IMR-90 (cell line): Measurements from ENCODE around the gene MMAB. TPM values are rescaled to one million over a fixed set of nuclear protein-coding genes. Genes with fewer than 3 reads are reported as not detected.

ENCODE experiments used
- ATAC-seq: fragments of 200-7000 bp; cut with Tn5 transposase; 2 replicates; pipeline ENCODE4 v1.9.1; 2020; ENCODE audit warnings: low read depth, mild to moderate bottlenecking, moderate library complexity
- BruUV-seq: library from RNA; stranded (reverse); fragments of 400-500 nt; replicated peaks from 2 replicates; lab custom pipeline; 2021; lab: Mats Ljungman, UMichigan
- CTCF ChIA-PET: fragments of 300-600 bp; formaldehyde crosslinking; extraction: SDS; loops from one replicate; lab custom pipeline; 2021; ENCODE audit warnings: antibody characterized with exemption; lab: Yijun Ruan, JAX
- POLR2A ChIA-PET: fragments of 300-600 bp; sonication (Branson Sonifier 250); formaldehyde crosslinking; loops from one replicate; lab custom pipeline; 2022; ENCODE audit warnings: antibody characterized with exemption; ENCODE audit not compliant: unreplicated experiment; lab: Charles Lee
- DNase-seq: peaks from one replicate; pipeline ENCODE4 v3.0.0; 2013
- H2AFZ ChIP-seq: replicated peaks from 2 replicates; pipeline ENCODE3; 2013; ENCODE audit warnings: low read length, mild to moderate bottlenecking; ENCODE audit not compliant: poor library complexity
- H2AK5ac ChIP-seq: 2 replicates; pipeline ENCODE4 v1.6.1; 2013; ENCODE audit warnings: low read depth, low read length, inconsistent platforms
- H2AK9ac ChIP-seq: replicated peaks from 2 replicates; pipeline ENCODE3; 2013; ENCODE audit warnings: mild to moderate bottlenecking, low read depth, low read length, moderate library complexity; ENCODE audit not compliant: poor library complexity
- H2BK120ac ChIP-seq: 2 replicates; pipeline ENCODE4 v1.6.1; 2013; ENCODE audit warnings: low read depth, low read length, inconsistent platforms
- H2BK15ac ChIP-seq: 3 replicates; pipeline ENCODE4 v1.6.1; 2013; ENCODE audit warnings: low read depth, low read length, inconsistent platforms
- H2BK20ac ChIP-seq: 2 replicates; pipeline ENCODE4 v1.6.1; 2013; ENCODE audit warnings: low read depth, mild to moderate bottlenecking, inconsistent platforms, low read length, moderate library complexity
- H2BK5ac ChIP-seq: 2 replicates; pipeline ENCODE4 v1.6.1; 2013; ENCODE audit warnings: mild to moderate bottlenecking, low read depth, low read length, inconsistent platforms; ENCODE audit not compliant: poor library complexity, severe bottlenecking
- H3K14ac ChIP-seq: replicated peaks from 2 replicates; pipeline ENCODE4 v1.6.1; 2013; ENCODE audit warnings: low read depth, low read length, inconsistent platforms
- H3K18ac ChIP-seq: 2 replicates; pipeline ENCODE4 v1.6.1; 2013; ENCODE audit warnings: low read depth, low read length, control low read depth
- H3K23ac ChIP-seq: 2 replicates; pipeline ENCODE4 v1.6.1; 2013; ENCODE audit warnings: low read depth, low read length, inconsistent platforms
- H3K27ac ChIP-seq: 2 replicates; pipeline ENCODE4 v1.5.1; 2013; ENCODE audit warnings: mild to moderate bottlenecking, control low read depth, low read length; ENCODE audit not compliant: insufficient read depth
- H3K27me3 ChIP-seq: 2 replicates; pipeline ENCODE4 v1.6.1; 2013; ENCODE audit warnings: low read length; ENCODE audit not compliant: control insufficient read depth, insufficient read depth
- H3K36me3 ChIP-seq: 2 replicates; pipeline ENCODE4 v1.6.1; 2013; ENCODE audit warnings: low read length, mixed read lengths; ENCODE audit not compliant: control insufficient read depth, insufficient read depth
- H3K4ac ChIP-seq: 2 replicates; pipeline ENCODE4 v1.6.1; 2013; ENCODE audit warnings: low read depth, low read length, inconsistent platforms
- H3K4me1 ChIP-seq: 2 replicates; pipeline ENCODE4 v1.6.1; 2013; ENCODE audit warnings: low read length, mixed read lengths; ENCODE audit not compliant: control insufficient read depth, insufficient read depth
- H3K4me2 ChIP-seq: 2 replicates; pipeline ENCODE4 v1.6.1; 2013; ENCODE audit warnings: low read depth, mild to moderate bottlenecking, control low read depth, low read length, moderate library complexity
- H3K4me3 ChIP-seq: 2 replicates; pipeline ENCODE4 v1.5.1; 2013; ENCODE audit warnings: low read depth, mild to moderate bottlenecking, control low read depth, low read length, moderate library complexity; ENCODE audit not compliant: insufficient read depth
- H3K56ac ChIP-seq: 2 replicates; pipeline ENCODE4 v1.6.1; 2013; ENCODE audit warnings: low read length, inconsistent platforms; ENCODE audit not compliant: insufficient read depth; ENCODE audit errors: extremely low read depth
- H3K79me1 ChIP-seq, 2 experiments: 2 replicates each; pipeline ENCODE4 v1.6.1; 2013; ENCODE audit warnings: low read length in 2 of 2, inconsistent platforms in 1 of 2, low read depth in 1 of 2
- H3K9ac ChIP-seq: 2 replicates; pipeline ENCODE4 v1.6.1; 2013; ENCODE audit warnings: low read depth, low read length, control low read depth
- H3K9me1 ChIP-seq: 2 replicates; pipeline ENCODE4 v1.6.1; 2013; ENCODE audit warnings: low read length, inconsistent platforms; ENCODE audit not compliant: insufficient read depth
- H3K9me3 ChIP-seq: 2 replicates; pipeline ENCODE4 v1.6.1; 2013; ENCODE audit warnings: low read length; ENCODE audit not compliant: control insufficient read depth, insufficient read depth
- H4K20me1 ChIP-seq: 2 replicates; pipeline ENCODE4 v1.6.1; 2013; ENCODE audit warnings: low read length, inconsistent platforms; ENCODE audit not compliant: insufficient read depth
- H4K5ac ChIP-seq: 2 replicates; pipeline ENCODE4 v1.6.1; 2013; ENCODE audit warnings: mild to moderate bottlenecking, low read depth, low read length, control low read depth
- H4K8ac ChIP-seq, 2 experiments: 2 replicates each; pipeline ENCODE4 v1.6.1; 2013; ENCODE audit warnings: low read depth in 2 of 2, low read length in 2 of 2, control low read depth in 1 of 2, inconsistent platforms in 1 of 2
- H4K91ac ChIP-seq: 2 replicates; pipeline ENCODE4 v1.6.1; 2013; ENCODE audit warnings: low read depth, low read length, inconsistent platforms; ENCODE audit not compliant: insufficient read depth
- BHLHE40 ChIP-seq: fragments of 150-350 bp; IDR thresholded peaks from 2 replicates; pipeline ENCODE4 v1.6.1; 2016; ENCODE audit warnings: mild to moderate bottlenecking, low read depth, low read length
- CHD1 ChIP-seq: IDR thresholded peaks from 2 replicates; pipeline ENCODE4 v1.6.1; 2012; ENCODE audit warnings: low read depth, low read length, improper control_type of control experiment
- MAFK ChIP-seq: IDR thresholded peaks from 2 replicates; pipeline ENCODE4 v1.6.1; 2012; ENCODE audit warnings: low read depth, low read length, improper control_type of control experiment
- MXI1 ChIP-seq: IDR thresholded peaks from 2 replicates; pipeline ENCODE4 v1.6.1; 2012; ENCODE audit warnings: low read depth, mild to moderate bottlenecking, low read length, moderate library complexity, borderline replicate concordance
- NFE2L2 ChIP-seq: fragments of 150-350 bp; IDR thresholded peaks from 2 replicates; pipeline ENCODE4 v1.6.1; 2016; ENCODE audit warnings: low read depth, mild to moderate bottlenecking, low read length
- POLR2A ChIP-seq: IDR thresholded peaks from 2 replicates; pipeline ENCODE4 v1.6.1; 2012; ENCODE audit warnings: mild to moderate bottlenecking, low read depth, low read length
- RFX5 ChIP-seq: IDR thresholded peaks from 2 replicates; pipeline ENCODE4 v1.8.0; 2012; ENCODE audit warnings: low read depth, mild to moderate bottlenecking, low read length, moderate library complexity
- SMC3 ChIP-seq: fragments of 150-350 bp; IDR thresholded peaks from 2 replicates; pipeline ENCODE4 v1.6.1; 2016; ENCODE audit warnings: low read depth, mild to moderate bottlenecking, antibody characterized with exemption, low read length, moderate library complexity
- WGBS, 2 experiments: methylation state at CpG; one replicate each; pipeline versions ENCODE4 v1.1.5 to v1.1.7; 2013; ENCODE audit warnings: missing lambda C conversion rate in 2 of 2; ENCODE audit not compliant: insufficient read length in 1 of 2; ENCODE audit errors: extremely low coverage in 2 of 2; 5-methylcytosine and 5-hydroxymethylcytosine counted together
- dilution Hi-C: fragments of 300-500 bp; cut with HindIII; formaldehyde crosslinking; loops from one replicate; pipeline ENCODE4 v1.14.3; 2018; ENCODE audit warnings: low sequenced_read_pairs; ENCODE audit not compliant: unreplicated experiment
- in situ Hi-C: fragments of 300-500 bp; cut with MboI; formaldehyde crosslinking; loops from 3 replicates; pipeline ENCODE4 v1.14.3; 2019; ENCODE audit warnings: low sequenced_read_pairs, inconsistent platforms, mixed read lengths
- intact Hi-C: fragments of 100-400 bp; cut with micrococcal nuclease; formaldehyde crosslinking; loops from 2 replicates; pipeline ENCODE4 v1.10.0; 2022
- polyA plus RNA-seq, 3 experiments: library from polyadenylated mRNA; depleted of rRNA; stranded (reverse); fragments of >200 nt; gene quantifications; 2 replicates each; pipeline ENCODE4 v1.2.3, GENCODE V29; 2012; ENCODE audit warnings: low replicate concordance in 1 of 3
- total RNA-seq: library from RNA; depleted of rRNA; stranded (reverse); fragments of >200 nt; gene quantifications from 2 replicates; pipeline ENCODE4 v1.2.3, GENCODE V29; 2012
- TF ChIP-seq, protein P1 (sequence below): fragments of 150-350 bp; IDR thresholded peaks from 2 replicates; pipeline ENCODE4 v1.6.1; 2017; ENCODE audit warnings: mild to moderate bottlenecking, antibody characterized with exemption, low read length, low read depth
- TF ChIP-seq, protein P2 (sequence below): fragments of 150-350 bp; IDR thresholded peaks from 2 replicates; pipeline ENCODE4 v1.6.1; 2016; ENCODE audit warnings: low read depth, mild to moderate bottlenecking, low read length, moderate library complexity, borderline replicate concordance

Gene MMAB
- total and polyA plus RNA-seq, 2 of the 4 experiments (the other 2 are of a cell fraction) = 16.5 to 16.9 TPM

DNA sequence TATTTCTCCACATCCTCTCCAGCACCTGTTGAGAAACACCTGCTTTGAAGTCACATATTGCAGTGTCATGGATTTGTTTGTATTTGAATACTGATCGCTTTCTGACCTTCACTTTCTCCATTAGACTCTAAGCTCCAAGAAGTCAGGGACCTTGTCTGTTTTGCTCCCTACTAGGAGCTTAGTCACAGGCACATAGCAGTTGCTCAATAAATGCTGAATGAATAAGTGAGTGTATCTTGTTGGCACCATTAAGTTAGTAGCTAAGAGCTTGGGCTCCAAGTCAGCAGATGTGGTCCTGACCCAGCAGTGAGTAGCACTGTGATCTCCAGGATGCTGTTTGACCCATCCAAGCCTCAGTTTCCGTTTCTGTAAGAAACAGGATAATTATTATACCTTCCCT lies 10.4 kb upstream of the MMAB start:
- Histone ChIP-seq H3K9ac (no peak overlapping the region), H2AK9ac (no peak overlapping the region), H3K27ac (no peak overlapping the region), H3K18ac (no peak overlapping the region), H2BK15ac (no peak overlapping the region), H2AFZ (no peak overlapping the region), H3K4ac (no peak overlapping the region), H3K27me3 (no peaks in the 10 kb centered on the region), H3K56ac (no peak overlapping the region), H3K9me3 (no peaks in the 10 kb centered on the region), H4K20me1 (no peaks in the 10 kb centered on the region), H2BK120ac (no peak overlapping the region), H3K79me1 (no peaks in the 10 kb centered on the region; a peak in 1 of 4 replicates), H3K36me3 (peaks cover 3% of the 10 kb centered on the region; the same call in 1 of the 2 replicates), H3K4me3 (no peak overlapping the region), H4K5ac (no peak overlapping the region), H3K14ac (no peak overlapping the region), H3K23ac (no peak overlapping the region), H2AK5ac (no peak overlapping the region), H3K4me2 (no peak overlapping the region), H2BK20ac (no peak overlapping the region), H2BK5ac (no peak overlapping the region), H4K91ac (no peak overlapping the region), H3K4me1 (no peaks in the 10 kb centered on the region), H4K8ac (no peak overlapping the region), H3K9me1 (0 out of 2 replicates have a peak, but pooled peaks cover 10% of the 10 kb centered on the region)
- POLR2A ChIA-PET = no interaction called here
- intact Hi-C loops (no loop called here), dilution Hi-C loops (no loop called here), in situ Hi-C loops (no loop called here)
- no peak for ATAC-seq
- CTCF ChIA-PET = interaction anchor here (0.5 kb wide), 1 partner anchor 17 kb away, joined by 4 read pairs; no protein-coding TSS in a partner anchor
- WGBS, 2 experiments = no CpG with 5 or more reads among the region's 2 CpGs
- TF ChIP-seq, protein P1, sequence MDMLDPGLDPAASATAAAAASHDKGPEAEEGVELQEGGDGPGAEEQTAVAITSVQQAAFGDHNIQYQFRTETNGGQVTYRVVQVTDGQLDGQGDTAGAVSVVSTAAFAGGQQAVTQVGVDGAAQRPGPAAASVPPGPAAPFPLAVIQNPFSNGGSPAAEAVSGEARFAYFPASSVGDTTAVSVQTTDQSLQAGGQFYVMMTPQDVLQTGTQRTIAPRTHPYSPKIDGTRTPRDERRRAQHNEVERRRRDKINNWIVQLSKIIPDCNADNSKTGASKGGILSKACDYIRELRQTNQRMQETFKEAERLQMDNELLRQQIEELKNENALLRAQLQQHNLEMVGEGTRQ = no peak
- TF ChIP-seq MXI1 (no peak), SMC3 (no peak), RFX5 (no peak), POLR2A (no peak), BHLHE40 (no peak), MAFK (no peak), NFE2L2 (no peak), CHD1 (no peak)
- TF ChIP-seq, protein P2, sequence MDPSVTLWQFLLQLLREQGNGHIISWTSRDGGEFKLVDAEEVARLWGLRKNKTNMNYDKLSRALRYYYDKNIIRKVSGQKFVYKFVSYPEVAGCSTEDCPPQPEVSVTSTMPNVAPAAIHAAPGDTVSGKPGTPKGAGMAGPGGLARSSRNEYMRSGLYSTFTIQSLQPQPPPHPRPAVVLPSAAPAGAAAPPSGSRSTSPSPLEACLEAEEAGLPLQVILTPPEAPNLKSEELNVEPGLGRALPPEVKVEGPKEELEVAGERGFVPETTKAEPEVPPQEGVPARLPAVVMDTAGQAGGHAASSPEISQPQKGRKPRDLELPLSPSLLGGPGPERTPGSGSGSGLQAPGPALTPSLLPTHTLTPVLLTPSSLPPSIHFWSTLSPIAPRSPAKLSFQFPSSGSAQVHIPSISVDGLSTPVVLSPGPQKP = no peak
- DNase-seq = peak; percentile 6
- no TSS peak for BruUV-seq
